Lower lobe of right lung (tissue), 2 donors: ENCODE data around the gene PDE8A. TPM values are rescaled to one million over a fixed set of nuclear protein-coding genes. Genes with fewer than 3 reads are reported as not detected.
"Not testable (repeated sequence)": the region's sequence is repeated elsewhere in the genome, so short reads cannot be mapped to it uniquely, and the experiment has no call there.

Experiments used
- ATAC-seq, 2 donors: fragments of 200-7000 bp; cut with Tn5 transposase; one replicate each; pipeline ENCODE4 v1.9.1; 2020 to 2022; ENCODE audit warnings: mild to moderate bottlenecking in 2 of 2, moderate library complexity in 2 of 2
- DNase-seq: peaks from one replicate; pipeline ENCODE4 v3.0.0-alpha.2; 2020
- H3K27ac ChIP-seq: fragments of 200-600 bp; one replicate; pipeline ENCODE4 v1.8.0; 2022
- H3K27me3 ChIP-seq: fragments of 200-600 bp; one replicate; pipeline ENCODE4 v1.8.0; 2022; ENCODE audit warnings: low read depth
- H3K36me3 ChIP-seq: fragments of 200-600 bp; one replicate; pipeline ENCODE4 v1.8.0; 2022; ENCODE audit warnings: mild to moderate bottlenecking
- H3K4me1 ChIP-seq: fragments of 200-600 bp; one replicate; pipeline ENCODE4 v1.8.0; 2022
- H3K4me3 ChIP-seq: fragments of 200-600 bp; one replicate; pipeline ENCODE4 v1.8.0; 2022; ENCODE audit warnings: mild to moderate bottlenecking
- H3K9me3 ChIP-seq: fragments of 200-600 bp; one replicate; pipeline ENCODE4 v1.8.0; 2022
- CTCF ChIP-seq: fragments of 200-600 bp; IDR thresholded peaks from one replicate; pipeline ENCODE4 v1.8.0; 2022; ENCODE audit warnings: antibody characterized with exemption, mild to moderate bottlenecking
- intact Hi-C: fragments of 100-400 bp; cut with DNase I; formaldehyde crosslinking; loops from one replicate; pipeline ENCODE4 v1.11.0; 2022
- total RNA-seq: library from RNA; stranded (reverse); fragmentation: NEBNext Ultra II Directional; extraction: Animal tissue kit (Norgen Biotek cat#: 25700); gene quantifications from one replicate; pipeline ENCODE4 v1.2.1, GENCODE V29; 2021
- donor health status: DM: no; HTN: yes; CAD: no; lungs with severe emphysema.

The PDE8A gene
- total RNA-seq, 1 donor from 2014 or later: 49.2 TPM

- intact Hi-C loops: no loop called here
- Histone ChIP-seq H3K9me3 (no peaks in the 10 kb centered on the region), H3K4me3 (no peak overlapping the region), H3K27ac (no peak overlapping the region), H3K4me1 (no peaks in the 10 kb centered on the region), H3K36me3 (no peaks in the 10 kb centered on the region), H3K27me3 (peaks cover 3% of the 10 kb centered on the region)
- DNase-seq: no peak
- no peak for ATAC-seq
- TF ChIP-seq CTCF: no peak
These were observed 196.7 kb downstream of the PDE8A start for GRCh38 chr15:85178308-85178707.

DNA sequence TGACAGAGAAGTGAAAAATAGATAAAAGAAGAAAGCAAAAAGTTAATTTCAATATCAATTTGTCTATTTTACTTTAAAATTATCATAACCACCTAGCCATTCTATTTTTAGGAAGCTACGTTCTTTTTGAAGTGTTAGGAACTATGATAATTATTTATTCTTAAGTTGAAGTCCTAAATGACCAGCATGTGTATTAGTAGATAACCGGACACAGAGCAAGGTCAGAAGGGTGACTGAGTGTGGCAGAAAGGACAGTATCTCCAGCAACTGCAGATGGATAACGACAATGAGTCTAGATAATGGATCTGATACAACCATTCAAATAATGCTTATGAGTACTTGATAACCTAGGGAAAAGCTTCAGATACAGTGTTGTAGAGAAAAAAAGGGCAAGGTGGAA lies 198.0 kb downstream of the PDE8A start:
- H3K36me3 ChIP-seq: no peaks in the 10 kb centered on the region
- intact Hi-C loops: no loop called here
- H3K9me3 ChIP-seq: no peaks in the 10 kb centered on the region
- no peak for TF ChIP-seq CTCF
- H3K27ac ChIP-seq: no peak overlapping the region
- DNase-seq (no peak), ATAC-seq (no peak)
- no peaks in the 10 kb centered on the region for H3K4me1 ChIP-seq
- H3K27me3 ChIP-seq: no peaks in the 10 kb centered on the region
- H3K4me3 ChIP-seq: no peak overlapping the region

DNA sequence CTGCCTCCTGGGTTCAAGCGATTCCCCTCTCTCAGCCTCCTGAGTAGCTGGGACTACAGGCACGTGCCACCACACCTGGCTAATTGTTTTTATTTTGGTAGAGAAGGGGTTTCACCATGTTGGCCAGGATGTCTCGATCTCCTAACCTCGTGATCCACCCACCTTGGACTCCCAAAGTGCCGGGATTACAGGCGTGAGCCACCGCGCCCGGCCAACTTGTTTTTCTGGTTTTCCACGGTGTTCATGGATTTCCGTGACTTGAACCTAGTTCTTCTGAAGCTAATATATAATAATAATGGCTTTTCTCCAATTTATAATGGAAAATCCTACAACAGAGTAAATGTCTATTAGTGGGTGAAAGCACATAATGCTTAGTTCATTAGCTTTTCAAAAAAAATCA lies 203.7 kb downstream of the PDE8A start:
- H3K9me3 ChIP-seq, H3K27ac ChIP-seq, H3K36me3 ChIP-seq, H3K4me1 ChIP-seq, ATAC-seq, H3K27me3 ChIP-seq, DNase-seq, intact Hi-C loops, H3K4me3 ChIP-seq: not testable (repeated sequence)

DNA sequence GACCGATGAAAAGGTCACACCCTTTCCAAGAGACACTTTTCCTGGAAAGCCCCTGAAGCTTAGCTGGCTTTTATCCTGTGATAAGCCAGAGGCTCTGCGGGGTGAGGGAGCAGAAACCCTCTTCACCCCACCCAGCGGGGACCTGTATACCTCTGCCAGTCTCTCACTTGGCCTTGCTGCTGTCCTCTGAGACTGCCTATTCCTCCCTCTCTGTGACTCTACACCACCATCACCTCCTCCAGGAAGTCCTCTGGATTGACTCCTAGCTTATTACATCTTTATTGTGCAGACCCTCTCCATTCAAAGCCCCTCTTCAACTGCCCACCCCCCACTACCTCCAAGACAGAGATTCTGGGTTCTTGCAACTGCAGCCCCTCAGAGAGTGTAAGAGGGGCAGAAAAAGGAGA lies 206.5 kb downstream of the PDE8A start:
- H3K27me3 ChIP-seq, H3K4me3 ChIP-seq, intact Hi-C loops, H3K4me1 ChIP-seq, ATAC-seq, DNase-seq, H3K9me3 ChIP-seq, H3K36me3 ChIP-seq, H3K27ac ChIP-seq: not testable (repeated sequence)

Other genes starting within 250 kb of the PDE8A start
- gene ZNF592, start 233.3 kb upstream of the PDE8A start, total RNA-seq: 34.8 TPM
- 14.0 TPM for gene ALPK3, start 164.5 kb upstream of the PDE8A start, total RNA-seq
- gene SLC28A1, start 97.2 kb upstream of the PDE8A start, total RNA-seq: not detected